ENCODE results near the gene SLC16A1.
"Not testable (repeated sequence)": the region's sequence is repeated elsewhere in the genome, so short reads cannot be mapped to it uniquely, and the experiment has no call there.

Gene SLC16A1

DNA sequence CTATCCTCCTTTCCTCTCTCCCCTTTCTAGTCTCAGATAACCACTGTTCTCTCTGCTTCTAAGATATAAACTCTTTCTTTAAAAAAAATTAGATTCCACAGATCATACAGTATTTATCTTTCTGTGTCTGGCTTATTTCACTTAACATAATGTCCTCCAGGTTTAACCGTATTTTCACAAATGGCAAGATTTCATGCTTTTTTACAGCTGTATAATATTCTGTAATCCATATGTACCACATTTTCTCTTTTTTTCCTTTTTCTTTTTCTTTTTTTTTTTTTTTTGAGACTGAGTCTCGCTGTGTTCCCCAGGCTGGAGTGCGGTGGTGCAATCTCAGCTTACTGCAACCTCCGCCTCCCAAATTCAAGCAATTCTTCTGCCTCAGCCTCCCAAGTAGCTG, 5.1 kb upstream of the SLC16A1 start:
- DNase-seq: no peak

DNA sequence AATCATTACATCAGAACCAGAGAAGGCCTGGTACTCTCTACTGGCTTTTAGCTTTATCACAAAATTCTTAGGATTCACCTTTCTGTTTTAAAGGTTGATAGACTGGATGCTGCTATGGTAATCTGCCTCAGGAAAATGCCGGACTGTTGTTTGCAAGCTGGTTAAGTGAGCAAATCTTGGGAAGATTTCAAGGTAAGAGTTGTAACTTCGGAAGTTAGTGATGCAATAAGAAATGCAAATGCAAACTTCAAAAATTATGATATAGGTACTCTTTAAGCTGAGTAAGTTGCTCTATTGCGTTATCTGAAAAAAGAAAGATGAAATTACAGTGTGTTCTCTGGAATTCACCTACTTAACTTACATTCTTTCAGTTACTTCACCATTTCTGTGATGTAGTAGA, 4.4 kb upstream of the SLC16A1 start:
- DNase-seq: no peak

DNA sequence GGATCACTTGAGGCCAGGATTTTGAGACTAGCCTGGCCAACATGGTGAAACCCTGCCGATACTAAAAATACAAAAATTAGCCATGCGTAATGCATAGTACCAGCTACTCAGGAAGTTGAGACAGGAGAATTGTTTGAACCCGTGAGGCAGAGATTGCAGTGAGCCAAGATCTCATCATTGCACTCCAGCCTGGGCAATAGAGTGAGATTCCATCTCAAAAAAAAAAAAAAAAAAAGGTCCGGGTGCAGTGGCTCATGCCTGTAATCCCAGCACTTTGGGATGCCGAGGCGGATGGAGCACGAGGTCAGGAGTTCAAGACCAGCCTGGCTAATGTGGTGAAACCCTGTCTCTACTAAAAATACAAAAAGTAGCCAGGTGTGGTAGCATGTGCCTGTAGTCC, 2.2 kb upstream of the SLC16A1 start:
- not testable (repeated sequence) for DNase-seq

DNA sequence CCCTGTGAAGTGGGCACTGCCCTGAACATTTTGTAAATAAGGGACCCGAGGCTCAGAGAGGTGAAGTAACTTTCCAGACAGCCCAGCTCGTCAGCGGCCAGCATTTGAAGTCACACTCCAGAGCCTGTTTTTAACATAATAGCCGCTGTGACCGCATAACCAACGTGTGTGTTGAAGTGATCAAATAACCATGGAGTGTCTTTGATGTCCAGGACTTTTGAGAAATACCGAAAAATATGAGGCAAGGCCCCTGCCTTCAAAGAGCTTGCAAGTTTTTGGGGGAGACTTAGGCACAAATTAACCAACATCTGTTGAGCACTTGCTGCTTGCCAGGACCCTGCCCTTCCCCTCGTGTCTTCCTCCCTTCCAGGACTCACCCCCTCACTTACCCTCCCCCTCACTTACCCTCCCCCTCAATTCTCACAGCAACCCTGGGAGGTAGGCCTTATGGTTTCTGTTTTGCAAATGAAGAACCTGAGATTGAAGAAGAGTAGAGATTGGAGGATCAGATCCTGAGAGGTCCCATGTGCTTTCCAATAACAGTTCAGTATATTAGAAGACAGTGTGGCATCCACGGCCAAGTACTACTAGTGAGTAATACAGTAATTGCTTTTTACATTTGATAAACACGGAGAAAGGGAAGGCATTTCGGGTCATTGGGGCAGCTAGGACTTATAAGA, 1.3 kb upstream of the SLC16A1 start:
- peak; percentile 33 for DNase-seq

DNA sequence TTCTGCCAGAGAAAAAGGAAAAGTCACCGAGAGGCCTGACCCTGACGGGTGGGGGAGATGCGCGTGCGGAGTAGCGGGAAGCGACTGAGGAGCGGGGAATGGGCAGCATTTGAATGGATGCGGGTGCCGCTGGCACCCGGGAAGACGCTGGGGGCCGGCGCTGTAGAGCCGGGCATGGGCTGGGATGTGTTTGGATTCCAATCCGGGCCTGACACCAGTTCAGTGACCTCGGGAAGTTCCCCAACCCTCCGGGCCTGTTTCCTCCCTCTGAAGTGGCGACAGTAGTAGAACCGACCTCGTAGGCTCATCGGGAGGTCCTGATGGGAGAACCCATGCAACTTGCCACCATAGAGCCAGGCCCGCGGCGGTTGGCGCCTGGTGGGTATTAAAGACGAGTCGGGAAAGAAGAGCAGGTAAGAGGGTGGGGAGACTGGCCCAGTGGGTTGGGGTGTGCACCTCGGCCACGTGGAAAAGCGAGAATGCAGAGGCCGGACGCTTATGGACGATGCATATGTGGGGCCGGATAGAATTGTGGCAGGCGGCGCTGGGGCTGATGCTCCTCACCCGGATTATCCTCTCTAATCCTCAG, 642 bp upstream of the SLC16A1 start:
- DNase-seq: no peak

DNA sequence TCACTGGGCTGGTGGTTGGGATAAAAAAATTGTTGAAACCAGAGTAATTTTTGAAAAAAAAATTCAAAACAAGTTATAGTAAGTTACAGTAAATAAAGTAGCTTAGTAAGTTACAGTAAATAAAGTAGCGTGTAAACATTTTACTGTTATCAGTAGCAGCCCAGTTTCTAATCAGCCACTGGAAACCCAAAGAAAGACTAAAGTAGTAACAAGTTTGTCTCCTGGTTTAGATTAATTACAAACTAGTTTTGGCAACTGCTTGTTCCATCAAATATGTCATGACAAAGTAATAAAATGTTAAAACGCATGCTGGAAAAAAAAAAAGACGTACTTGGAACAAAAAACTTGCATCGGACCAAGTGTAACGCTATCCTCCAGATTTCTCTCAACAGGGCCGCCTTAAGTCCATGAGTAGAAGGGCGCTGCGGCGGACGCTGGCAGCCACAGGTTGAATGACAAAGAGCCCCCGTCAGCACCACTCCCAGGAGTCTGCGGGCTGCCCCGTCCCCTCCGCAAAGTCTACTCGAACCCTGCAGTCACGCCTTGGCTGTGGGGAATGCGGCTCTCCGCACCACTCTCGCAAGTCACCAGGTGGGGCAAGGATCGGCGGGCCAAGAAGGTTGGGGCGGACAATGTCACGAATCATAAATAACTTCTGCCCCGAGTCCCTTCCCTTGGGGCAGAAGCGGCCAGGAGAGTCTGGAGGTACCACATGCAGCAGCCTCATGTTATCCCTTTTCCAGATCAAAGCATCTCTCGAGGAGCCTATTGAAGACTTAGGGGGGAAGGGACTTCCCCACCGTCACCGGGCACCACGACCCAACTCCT, 837 bp downstream of the SLC16A1 start:
- peak; percentile 61 for DNase-seq

DNA sequence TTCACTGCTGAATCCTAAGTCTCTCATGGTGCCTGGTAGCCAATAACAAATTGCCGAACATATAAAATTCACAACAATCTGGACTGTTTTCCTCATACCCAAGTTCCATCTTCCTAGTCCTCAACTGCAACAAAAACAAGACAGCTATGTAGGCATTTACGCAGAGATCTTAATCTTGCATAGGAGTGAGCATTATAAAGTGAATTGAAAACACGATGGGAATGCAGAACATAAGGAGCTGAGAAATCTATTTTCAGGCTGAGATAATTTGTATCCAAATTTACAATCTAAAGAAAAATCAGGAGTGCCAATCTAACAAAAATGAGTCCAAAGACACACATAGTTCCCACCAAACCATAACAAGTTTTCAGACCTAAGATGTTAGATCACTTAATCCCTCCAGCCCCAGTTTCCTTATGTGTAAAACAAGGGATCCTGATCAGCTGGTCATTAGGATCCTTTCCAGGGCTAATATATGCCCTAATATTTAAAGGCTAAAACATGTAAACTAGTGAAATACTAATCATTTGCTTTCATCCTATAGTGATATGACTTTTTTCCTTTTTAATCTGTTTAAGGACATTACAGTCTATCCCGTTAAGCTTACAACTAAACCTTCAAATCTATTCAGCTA, 1.9 kb downstream of the SLC16A1 start:
- DNase-seq: no peak

DNA sequence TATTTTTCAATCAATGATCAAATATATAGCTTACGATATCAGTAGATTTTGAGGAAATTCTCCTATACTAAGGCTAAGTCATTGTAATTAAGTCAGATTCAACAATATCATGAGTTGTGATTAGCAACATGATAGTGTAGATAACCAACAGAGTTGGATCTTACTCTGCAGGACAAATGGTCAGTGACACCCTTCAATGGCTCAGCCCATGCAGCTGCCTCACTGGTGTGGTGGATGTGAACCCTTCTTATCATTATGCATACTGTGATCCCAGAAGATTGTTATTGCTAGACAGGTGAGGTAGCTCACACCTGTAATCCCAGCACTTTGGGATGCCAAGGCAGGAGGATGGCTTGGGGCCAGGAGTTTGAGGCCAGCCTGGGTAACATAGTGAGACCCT, 5.6 kb downstream of the SLC16A1 start:
- no peak for DNase-seq

DNA sequence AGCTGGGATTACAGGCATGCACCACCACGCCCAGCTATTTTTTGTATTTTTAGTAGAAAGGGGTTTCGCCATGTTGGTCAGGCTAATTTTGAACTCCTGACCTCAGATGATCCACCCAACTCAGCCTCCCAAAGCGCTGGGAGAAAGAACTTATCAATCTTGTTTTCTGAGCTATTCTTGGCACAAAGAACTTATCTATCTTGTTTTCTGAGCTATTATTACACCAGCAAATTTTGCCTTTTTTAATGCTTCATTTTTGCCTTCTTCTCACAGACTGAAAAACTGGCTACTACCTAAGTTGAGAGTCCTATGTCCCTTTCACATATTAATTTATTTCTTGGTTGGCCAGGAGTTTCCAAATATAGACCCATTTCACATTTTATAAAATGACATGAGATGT, 9.3 kb downstream of the SLC16A1 start:
- no peak for DNase-seq

DNA sequence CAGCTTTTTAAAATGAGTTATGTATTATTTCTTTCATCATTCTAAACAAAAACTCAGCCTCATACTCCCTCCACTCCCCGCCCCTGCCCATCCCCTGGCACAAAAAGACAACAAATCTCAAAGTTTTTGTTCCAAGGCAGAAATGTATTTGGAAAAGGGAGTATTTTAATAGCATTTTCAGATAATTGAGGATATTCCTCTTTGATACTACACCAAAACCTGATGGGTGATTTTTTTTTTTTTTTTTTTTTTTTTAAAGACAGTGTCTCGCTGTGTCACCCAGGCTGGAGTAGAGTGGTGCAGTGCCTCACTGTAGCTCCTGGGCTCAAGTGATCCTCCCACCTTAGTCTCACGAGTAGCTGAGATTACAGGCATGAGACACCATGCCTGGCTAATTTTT, 16.2 kb downstream of the SLC16A1 start:
- no peak for DNase-seq

DNA sequence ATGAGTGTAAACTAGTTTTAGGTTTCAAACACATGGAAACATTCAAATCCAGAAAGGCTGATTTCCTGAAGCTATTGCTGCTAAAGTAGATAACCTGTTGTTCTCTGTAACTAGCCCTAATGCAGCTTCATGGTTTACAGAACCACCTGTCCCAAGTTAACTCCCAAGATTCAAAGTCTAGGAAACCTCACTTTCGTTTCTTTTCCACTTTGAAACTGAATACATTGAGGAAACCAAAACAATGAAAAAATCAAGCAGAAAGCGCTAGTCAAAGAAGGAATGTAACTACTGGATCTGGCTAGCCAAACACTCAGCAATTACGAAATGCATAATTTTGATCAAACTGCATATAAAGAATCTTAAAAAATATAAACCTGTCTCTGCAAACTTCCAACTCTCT, 17.8 kb downstream of the SLC16A1 start:
- no peak for DNase-seq

DNA sequence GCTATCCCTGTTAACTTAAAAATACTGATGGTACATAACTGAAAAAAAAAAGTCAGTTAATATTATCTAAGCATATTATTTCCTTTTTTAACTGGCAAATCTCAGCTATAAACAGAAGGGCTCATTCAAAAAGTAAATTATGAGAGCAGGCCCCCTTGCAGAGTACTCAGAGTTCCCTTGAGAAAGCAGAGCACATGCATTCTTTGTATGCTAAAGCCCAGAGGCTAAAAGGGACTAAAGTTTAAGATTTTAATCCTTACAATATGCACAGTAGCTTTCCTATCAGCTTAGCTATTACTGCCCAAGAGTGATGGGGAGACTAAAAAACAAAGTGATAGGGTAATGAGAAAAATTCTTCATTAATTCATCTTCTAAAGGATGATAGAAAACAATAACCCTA, 18.5 kb downstream of the SLC16A1 start:
- no peak for DNase-seq

DNA sequence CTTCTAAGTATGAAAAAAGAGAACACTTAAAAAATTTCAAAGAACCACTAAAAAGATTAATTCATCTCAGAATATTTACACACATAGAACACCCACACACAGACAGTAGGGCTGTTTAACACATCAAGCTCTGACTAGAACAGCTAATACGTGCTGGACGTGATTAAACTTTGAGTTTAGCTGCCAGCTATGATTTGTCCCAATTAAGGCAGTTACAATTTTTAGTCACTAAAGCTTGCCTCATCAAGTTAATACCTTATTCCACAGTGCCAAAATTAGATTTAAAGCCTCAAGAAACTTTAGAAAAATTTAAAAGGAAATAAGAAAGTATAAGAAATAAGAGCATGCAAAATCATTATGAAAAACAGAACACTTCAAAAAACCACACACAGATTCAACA, 18.9 kb downstream of the SLC16A1 start:
- DNase-seq: no peak

DNA sequence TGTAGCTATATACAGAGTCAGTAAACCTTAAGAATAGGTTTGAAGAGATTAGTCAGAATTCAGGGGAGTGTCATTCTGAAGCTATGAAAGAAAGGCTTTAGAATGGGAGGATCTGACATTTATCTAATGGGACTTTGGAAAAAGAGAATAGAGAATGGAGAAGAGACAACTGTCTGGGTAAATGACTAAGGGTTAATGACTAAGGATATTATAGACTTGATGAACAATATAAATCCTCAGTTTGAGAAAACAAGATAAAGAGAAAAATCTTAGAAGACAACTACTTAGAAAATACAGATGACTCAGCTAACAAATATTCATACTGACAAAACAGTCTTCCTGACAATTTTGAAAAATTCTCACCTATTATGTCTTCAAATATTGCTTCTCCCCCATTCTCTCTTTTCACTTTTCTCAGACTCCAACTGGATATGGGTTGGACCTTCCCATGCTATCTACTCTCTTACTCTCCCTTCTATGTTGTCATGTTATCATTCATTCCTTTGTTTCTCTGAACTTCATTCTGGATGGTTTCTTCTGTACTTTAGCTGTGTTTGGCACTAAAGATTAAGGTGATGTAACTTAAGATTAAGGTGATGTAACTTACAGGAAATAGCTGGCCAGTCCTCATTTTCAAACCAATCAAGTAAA, 20.4 kb downstream of the SLC16A1 start:
- DNase-seq: no peak

DNA sequence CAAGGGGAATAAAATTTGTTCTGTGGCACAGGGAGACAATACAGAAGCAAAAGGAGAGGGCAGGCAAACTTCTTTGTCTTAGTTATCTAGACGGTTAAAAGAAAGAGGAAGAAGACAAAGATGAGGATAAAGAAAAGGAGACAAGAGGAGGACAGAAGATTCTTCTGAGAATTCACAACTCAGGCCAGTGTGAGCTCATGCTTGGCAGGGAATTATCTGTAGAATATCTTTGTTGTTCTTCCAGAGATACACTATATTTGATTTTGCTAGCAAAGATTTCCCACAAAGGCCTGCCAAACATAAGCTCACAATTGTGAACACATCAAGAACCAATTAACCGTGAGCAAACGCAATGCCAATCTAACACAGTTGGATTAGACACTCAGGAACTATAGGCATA, 21.4 kb downstream of the SLC16A1 start:
- no peak for DNase-seq

DNA sequence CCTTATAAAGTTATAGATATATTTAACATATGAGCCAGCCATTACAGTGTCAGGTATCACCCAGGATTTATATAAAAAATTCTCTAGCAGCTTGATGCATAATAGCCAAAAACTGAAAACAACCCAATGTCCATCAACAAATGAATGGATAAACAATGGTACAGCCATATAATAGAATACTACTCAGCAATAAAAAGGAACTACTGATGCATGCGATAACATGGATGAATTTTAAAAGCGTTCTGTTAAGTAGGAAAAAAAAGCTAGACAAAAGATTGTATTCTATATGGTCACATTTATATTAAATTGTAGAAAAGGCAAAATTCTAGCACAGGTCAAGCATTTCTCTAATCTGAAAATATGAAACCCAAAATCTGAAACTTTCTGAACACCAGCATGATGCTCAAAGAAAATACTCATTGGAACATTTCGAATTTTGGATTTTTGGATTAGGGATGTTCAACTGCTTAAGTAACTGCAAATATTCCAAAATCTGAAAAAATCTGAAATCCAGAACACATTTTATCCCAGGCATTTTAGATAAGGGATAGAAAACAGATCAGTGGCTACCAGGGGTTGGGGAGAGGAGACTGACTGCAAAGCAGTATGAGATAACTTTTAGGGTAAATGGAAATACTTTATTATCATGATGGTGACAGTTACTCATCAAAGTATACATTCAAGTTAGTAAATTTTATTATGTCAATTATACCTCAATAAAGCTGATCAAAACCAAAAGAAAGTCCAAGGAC, 22.0 kb downstream of the SLC16A1 start:
- DNase-seq: no peak

DNA sequence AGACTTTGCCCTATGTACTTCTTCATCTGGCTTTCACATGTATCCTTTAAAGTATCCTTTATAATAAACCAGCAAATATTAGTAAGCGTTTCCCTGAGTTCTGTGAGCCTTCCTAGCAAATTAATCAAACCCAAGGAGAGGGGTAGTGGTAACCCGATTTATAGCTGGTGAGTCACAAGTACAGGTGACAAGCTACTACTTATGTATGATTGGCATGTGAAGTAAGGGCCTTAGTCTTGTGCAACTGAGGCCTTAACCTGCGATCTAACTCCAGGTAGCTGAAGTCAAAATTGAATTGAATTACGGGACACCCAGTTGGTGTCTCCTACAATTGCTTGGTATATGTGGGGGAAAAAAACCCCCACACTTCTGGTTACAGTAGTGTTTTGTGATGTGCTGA, 26.0 kb downstream of the SLC16A1 start:
- no peak for DNase-seq

DNA sequence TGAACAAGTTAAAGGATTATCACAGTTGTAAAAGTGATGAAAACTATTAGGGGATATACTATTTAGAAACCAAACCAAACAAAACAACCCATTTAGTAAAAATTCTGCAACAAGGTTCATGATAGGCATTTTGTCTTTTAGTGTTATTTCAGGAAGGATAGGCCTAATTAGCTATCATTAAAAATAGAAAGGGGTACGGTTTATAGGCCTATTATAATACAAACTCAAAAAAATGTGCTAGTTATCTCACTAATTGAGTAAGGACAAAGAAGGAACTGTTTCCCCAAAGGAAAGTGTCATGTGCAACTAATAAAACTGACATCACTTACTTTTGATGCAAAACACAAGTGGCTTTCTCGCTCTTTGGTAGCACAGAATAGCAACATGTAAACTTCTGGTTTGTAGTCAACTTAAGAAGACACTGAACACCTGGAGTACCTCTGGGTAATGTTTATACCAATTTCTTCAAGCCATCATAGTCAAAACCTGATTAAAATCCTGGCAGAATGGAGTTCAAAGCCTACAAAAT, 28.5 kb downstream of the SLC16A1 start:
- no peak for DNase-seq

DNA sequence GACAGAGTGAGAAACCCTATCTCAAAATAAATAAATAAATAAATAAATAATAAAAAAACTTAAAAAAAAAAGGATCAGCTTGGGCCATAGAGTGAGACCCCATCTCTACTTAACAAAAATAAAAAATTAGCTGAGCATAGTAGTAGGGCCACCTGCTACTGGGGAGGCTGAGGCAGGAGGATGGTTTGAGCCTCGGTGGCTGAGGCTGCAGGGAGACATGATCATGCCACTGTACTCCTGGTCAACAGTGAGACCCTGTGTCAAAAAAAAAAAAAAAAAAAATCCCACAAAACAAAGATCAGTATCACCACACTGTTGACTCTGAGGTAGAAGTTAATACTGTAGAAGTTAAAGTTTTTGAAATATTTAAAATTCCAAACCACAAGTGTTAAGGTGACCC, 29.1 kb downstream of the SLC16A1 start:
- no peak for DNase-seq

DNA sequence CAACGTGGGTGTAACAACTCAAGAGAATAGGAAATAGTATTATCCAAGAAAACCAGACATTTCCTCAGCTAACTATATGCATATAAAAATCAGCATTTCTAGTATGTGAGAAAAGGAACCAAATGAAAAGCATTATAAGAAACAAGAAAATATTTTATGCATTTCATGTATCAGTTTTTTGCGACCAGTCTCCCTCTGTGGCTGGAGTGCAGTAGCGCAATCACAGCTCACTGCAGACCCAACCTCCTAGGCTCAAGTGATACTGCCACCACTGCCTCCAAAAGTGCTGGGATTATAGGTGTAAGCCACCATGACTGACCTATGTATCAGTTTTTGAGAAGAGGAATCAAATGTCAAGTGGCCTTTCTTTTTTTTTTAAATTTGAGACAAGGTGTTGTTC, 31.0 kb downstream of the SLC16A1 start:
- no peak for DNase-seq

DNA sequence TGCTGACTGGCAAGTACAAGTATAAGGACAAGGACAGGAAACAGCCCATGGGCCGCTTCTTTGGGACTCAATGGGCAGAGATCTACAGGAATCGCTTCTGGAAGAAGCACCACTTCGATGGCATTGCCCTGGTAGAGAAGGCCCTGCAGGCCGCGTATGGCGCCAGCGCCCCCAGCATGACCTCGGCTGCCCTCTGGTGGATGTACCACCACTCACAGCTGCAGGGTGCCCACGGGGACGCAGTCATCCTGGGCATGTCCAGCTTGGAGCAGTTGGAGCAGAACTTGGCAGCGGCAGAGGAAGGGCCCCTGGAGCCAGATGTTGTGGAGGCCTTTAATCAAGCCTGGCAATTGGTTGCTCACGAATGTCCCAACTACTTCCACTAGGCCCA, 32.0 kb downstream of the SLC16A1 start:
- DNase-seq: no peak

Measured in right hindlimb (tissue), 1 donor.